ENCODE measurements around the gene PDZD2. TPM values are rescaled to one million over a fixed set of nuclear protein-coding genes. Genes with fewer than 3 reads are reported as not detected.

PDZD2 gene
- total RNA-seq, 4 donors from 2014 or later = 107 to 195 (median 123) TPM

GRCh38 chr5:32123058-32123805 is 484.3 kb downstream of the PDZD2 start:
- WGBS = 91% methylated on average over 8 of the region's 8 CpGs
- no peaks in the 10 kb centered on the region for H3K27me3 ChIP-seq
- peaks cover 36% of the 10 kb centered on the region for H3K36me3 ChIP-seq
- no peak overlapping the region for H3K27ac ChIP-seq
- peaks cover 11% of the 10 kb centered on the region for H3K4me1 ChIP-seq
- no peak for TF ChIP-seq EP300 (IDR thresholded peaks at IDR 0.05)
- no peak for TF ChIP-seq CTCF (IDR thresholded peaks at IDR 0.05)
- TF ChIP-seq POLR2AphosphoS5 (IDR thresholded peaks at IDR 0.05) = no peak
- TF ChIP-seq POLR2A (IDR thresholded peaks at IDR 0.05) = no peak
- no peak for DNase-seq (ENCODE audit: low spot score in 2 of 2)
- no peaks in the 10 kb centered on the region for H3K9me3 ChIP-seq
- H3K4me3 ChIP-seq = no peak overlapping the region

GRCh38 chr5:32123889-32124676 is 485.2 kb downstream of the PDZD2 start:
- TF ChIP-seq CTCF (IDR thresholded peaks at IDR 0.05) = no peak
- Histone ChIP-seq H3K36me3 (peaks cover 37% of the 10 kb centered on the region), H3K27me3 (no peaks in the 10 kb centered on the region), H3K9me3 (no peaks in the 10 kb centered on the region), H3K4me1 (peaks cover 11% of the 10 kb centered on the region), H3K27ac (no peak overlapping the region), H3K4me3 (no peak overlapping the region)
- DNase-seq (ENCODE audit: low spot score in 2 of 2) = no peak
- WGBS = 86% methylated on average over 6 of the region's 6 CpGs

- 40% methylated on average over 1 of the region's 1 CpG for WGBS
- peaks cover 30% of the 10 kb centered on the region for H3K36me3 ChIP-seq
- H3K9me3 ChIP-seq = no peaks in the 10 kb centered on the region
- peaks cover 11% of the 10 kb centered on the region for H3K4me1 ChIP-seq
- H3K4me3 ChIP-seq = no peak overlapping the region
- no peak for TF ChIP-seq CTCF (IDR thresholded peaks at IDR 0.05)
- TF ChIP-seq POLR2AphosphoS5 (IDR thresholded peaks at IDR 0.05) = no peak
- TF ChIP-seq EP300 (IDR thresholded peaks at IDR 0.05) = no peak
- TF ChIP-seq POLR2A (IDR thresholded peaks at IDR 0.05) = no peak
- no peak overlapping the region for H3K27ac ChIP-seq
- DNase-seq (ENCODE audit: low spot score in 2 of 2) = no peak
- H3K27me3 ChIP-seq = no peaks in the 10 kb centered on the region
Measured at GRCh38 chr5:32126691-32127090, 487.8 kb downstream of the PDZD2 start.

GRCh38 chr5:32127711-32128110 is 488.8 kb downstream of the PDZD2 start:
- H3K36me3 ChIP-seq = peaks cover 30% of the 10 kb centered on the region
- no peaks in the 10 kb centered on the region for H3K9me3 ChIP-seq
- no peak overlapping the region for H3K27ac ChIP-seq
- H3K4me3 ChIP-seq = no peak overlapping the region
- 94% methylated on average over 3 of the region's 3 CpGs for WGBS
- H3K4me1 ChIP-seq = peaks cover 11% of the 10 kb centered on the region
- no peak for TF ChIP-seq POLR2AphosphoS5 (IDR thresholded peaks at IDR 0.05)
- no peak for TF ChIP-seq EP300 (IDR thresholded peaks at IDR 0.05)
- no peak for TF ChIP-seq CTCF (IDR thresholded peaks at IDR 0.05)
- TF ChIP-seq POLR2A (IDR thresholded peaks at IDR 0.05) = no peak
- H3K27me3 ChIP-seq = no peaks in the 10 kb centered on the region
- DNase-seq (ENCODE audit: low spot score in 2 of 2) = no peak

- Histone ChIP-seq H3K4me1 (peaks cover 11% of the 10 kb centered on the region), H3K4me3 (no peak overlapping the region), H3K27ac (no peak overlapping the region), H3K36me3 (peaks cover 34% of the 10 kb centered on the region), H3K9me3 (no peaks in the 10 kb centered on the region), H3K27me3 (no peaks in the 10 kb centered on the region)
- 84% methylated on average over 7 of the region's 7 CpGs for WGBS
- TF ChIP-seq CTCF (IDR thresholded peaks at IDR 0.05) (no peak), POLR2A (IDR thresholded peaks at IDR 0.05) (no peak), EP300 (IDR thresholded peaks at IDR 0.05) (no peak)
- no peak for DNase-seq (ENCODE audit: low spot score in 2 of 2)
Measured at GRCh38 chr5:32129074-32129598, 490.2 kb downstream of the PDZD2 start.

Data from suprapubic skin (tissue), 4 donors.